Esophagus squamous epithelium (tissue), 5 donors: ENCODE measurements around the gene COTL1. TPM values are rescaled to one million over a fixed set of nuclear protein-coding genes. Genes with fewer than 3 reads are reported as not detected.

ENCODE experiments used
- DNase-seq: peaks from one replicate; lab custom pipeline; 2025; lab: John Stamatoyannopoulos, UW
- H3K27ac ChIP-seq, 4 donors: fragments of 200-600 bp; sonication (generic); one replicate each; pipeline ENCODE4 v1.5.1; 2016 to 2019; ENCODE audit warnings: mild to moderate bottlenecking in 1 of 4
- H3K27me3 ChIP-seq, 4 donors: fragments of 200-600 bp; sonication (generic); 1 replicate in 3 of 4; 2 replicates in 1 of 4; pipeline versions ENCODE4 v1.5.1 to v1.6.0; 2017 to 2021; ENCODE audit warnings: antibody characterized with exemption in 1 of 4
- H3K36me3 ChIP-seq, 3 donors: fragments of 200-600 bp; sonication (generic); one replicate each; pipeline ENCODE4 v1.5.1; 2016 to 2019
- H3K4me1 ChIP-seq, 3 donors: fragments of 200-600 bp; sonication (generic); one replicate each; pipeline ENCODE4 v1.5.1; 2017 to 2019
- H3K4me3 ChIP-seq, 4 donors: fragments of 200-600 bp; sonication (generic); 1 replicate in 3 of 4; 2 replicates in 1 of 4; pipeline ENCODE4 v1.5.1; 2016 to 2019; ENCODE audit warnings: mild to moderate bottlenecking in 2 of 4, moderate library complexity in 1 of 4
- H3K9me3 ChIP-seq, 3 donors: fragments of 200-600 bp; sonication (generic); one replicate each; pipeline ENCODE4 v1.5.1; 2016 to 2019
- POLR2A ChIP-seq, 4 donors: fragments of 450-650 bp; IDR thresholded peaks; one replicate each; pipeline ENCODE4 v1.6.1; 2017; ENCODE audit warnings: antibody characterized with exemption in 4 of 4, mild to moderate bottlenecking in 4 of 4, moderate library complexity in 3 of 4
- WGBS, 2 donors: methylation state at CpG; one replicate each; pipeline ENCODE4 v1.1.5; 2018; 5-methylcytosine and 5-hydroxymethylcytosine counted together
- intact Hi-C: fragments of 100-400 bp; cut with DNase I; formaldehyde crosslinking; loops from one replicate; pipeline ENCODE4 v1.15.0; 2022
- total RNA-seq, 4 donors: library from RNA; depleted of rRNA; stranded (reverse); fragments of >200 nt; gene quantifications; one replicate each; pipeline ENCODE4 v1.1.0, GENCODE V29; 2016
- TF ChIP-seq, protein P1 (sequence below), 6 experiments: fragments of 450-650 bp in 4 of 6; fragments of 200-600 bp in 2 of 6; sonication (generic) in 2 of 6; IDR thresholded peaks; one replicate each; pipeline ENCODE4 v1.5.1; 2016 to 2019; ENCODE audit warnings: antibody characterized with exemption in 6 of 6, mild to moderate bottlenecking in 4 of 6, moderate library complexity in 4 of 6
- donor health status: DM: yes; HTN: yes; CAD: no.

The COTL1 gene
- total RNA-seq, 4 donors from 2014 or later, result 7.9 to 34.2 (median 23.4) TPM

DNA sequence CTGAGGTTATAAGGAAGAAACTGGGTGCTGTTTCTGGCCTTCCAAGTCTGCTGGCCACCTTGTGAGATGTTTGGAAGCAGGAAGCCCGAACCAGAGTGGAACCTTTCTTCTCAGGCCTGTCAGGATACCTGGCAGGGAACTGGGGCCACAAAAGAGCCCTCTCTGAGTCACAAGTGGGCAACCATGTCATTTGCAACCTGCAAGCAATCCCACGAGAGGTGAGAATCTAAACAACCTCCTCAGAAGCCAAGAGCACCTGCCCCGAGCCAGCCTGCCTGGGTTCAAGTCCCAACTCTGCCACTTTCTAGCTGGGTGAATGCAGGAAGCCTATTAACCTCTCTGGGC is 3.3 kb downstream of the COTL1 start:
- Histone ChIP-seq H3K4me3 (peak overlapping the region in 1 of 4 donors; percentile 87), H3K27me3 (peaks cover 0 to 11% (median 0%) of the 10 kb centered on the region in 4 donors), H3K36me3 (no peaks in the 10 kb centered on the region), H3K27ac (no peak overlapping the region), H3K9me3 (no peaks in the 10 kb centered on the region), H3K4me1 (peaks cover 24 to 71% (median 32%) of the 10 kb centered on the region in 3 donors)
- no peak for TF ChIP-seq POLR2A (IDR thresholded peaks at IDR 0.05)
- TF ChIP-seq, protein P1, sequence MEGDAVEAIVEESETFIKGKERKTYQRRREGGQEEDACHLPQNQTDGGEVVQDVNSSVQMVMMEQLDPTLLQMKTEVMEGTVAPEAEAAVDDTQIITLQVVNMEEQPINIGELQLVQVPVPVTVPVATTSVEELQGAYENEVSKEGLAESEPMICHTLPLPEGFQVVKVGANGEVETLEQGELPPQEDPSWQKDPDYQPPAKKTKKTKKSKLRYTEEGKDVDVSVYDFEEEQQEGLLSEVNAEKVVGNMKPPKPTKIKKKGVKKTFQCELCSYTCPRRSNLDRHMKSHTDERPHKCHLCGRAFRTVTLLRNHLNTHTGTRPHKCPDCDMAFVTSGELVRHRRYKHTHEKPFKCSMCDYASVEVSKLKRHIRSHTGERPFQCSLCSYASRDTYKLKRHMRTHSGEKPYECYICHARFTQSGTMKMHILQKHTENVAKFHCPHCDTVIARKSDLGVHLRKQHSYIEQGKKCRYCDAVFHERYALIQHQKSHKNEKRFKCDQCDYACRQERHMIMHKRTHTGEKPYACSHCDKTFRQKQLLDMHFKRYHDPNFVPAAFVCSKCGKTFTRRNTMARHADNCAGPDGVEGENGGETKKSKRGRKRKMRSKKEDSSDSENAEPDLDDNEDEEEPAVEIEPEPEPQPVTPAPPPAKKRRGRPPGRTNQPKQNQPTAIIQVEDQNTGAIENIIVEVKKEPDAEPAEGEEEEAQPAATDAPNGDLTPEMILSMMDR (IDR thresholded peaks at IDR 0.05), result no peak
- 75 to 100% methylated on average over 2 to 3 of the region's 3 CpGs for WGBS, 2 donors
- DNase-seq, result no peak
- intact Hi-C loops, result no loop called here

DNA sequence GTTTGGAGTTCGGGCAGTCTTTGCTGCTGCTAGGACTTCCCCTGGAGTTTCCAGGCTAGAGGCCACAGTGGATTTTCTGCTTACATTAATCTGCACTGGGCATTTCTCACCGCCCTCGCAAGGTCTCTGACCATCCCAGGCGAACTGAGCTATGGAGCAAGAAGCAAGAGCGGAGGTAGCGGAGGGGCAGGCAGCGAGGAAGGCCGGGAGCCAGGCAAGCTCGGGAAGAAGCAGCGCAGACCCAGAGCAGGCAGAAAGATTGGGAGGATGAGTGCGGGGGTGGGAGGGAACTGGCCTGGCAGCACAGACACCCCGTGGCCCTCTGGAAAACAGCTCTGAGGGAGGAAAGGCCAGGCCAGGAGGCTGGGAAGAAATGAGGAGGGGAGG is 3.8 kb downstream of the COTL1 start:
- intact Hi-C loops, result no loop called here
- Histone ChIP-seq H3K9me3 (no peaks in the 10 kb centered on the region), H3K36me3 (no peaks in the 10 kb centered on the region), H3K27ac (peak overlapping the region in 1 of 4 donors; percentile 21), H3K4me1 (peaks cover 24 to 70% (median 32%) of the 10 kb centered on the region in 3 donors), H3K4me3 (no peak overlapping the region), H3K27me3 (peaks cover 0 to 11% (median 0%) of the 10 kb centered on the region in 4 donors)
- 82 to 86% methylated on average over 6 to 10 of the region's 12 CpGs for WGBS, 2 donors
- no peak for DNase-seq
- TF ChIP-seq POLR2A (IDR thresholded peaks at IDR 0.05), result no peak
- TF ChIP-seq, protein P1 (IDR thresholded peaks at IDR 0.05), result no peak

DNA sequence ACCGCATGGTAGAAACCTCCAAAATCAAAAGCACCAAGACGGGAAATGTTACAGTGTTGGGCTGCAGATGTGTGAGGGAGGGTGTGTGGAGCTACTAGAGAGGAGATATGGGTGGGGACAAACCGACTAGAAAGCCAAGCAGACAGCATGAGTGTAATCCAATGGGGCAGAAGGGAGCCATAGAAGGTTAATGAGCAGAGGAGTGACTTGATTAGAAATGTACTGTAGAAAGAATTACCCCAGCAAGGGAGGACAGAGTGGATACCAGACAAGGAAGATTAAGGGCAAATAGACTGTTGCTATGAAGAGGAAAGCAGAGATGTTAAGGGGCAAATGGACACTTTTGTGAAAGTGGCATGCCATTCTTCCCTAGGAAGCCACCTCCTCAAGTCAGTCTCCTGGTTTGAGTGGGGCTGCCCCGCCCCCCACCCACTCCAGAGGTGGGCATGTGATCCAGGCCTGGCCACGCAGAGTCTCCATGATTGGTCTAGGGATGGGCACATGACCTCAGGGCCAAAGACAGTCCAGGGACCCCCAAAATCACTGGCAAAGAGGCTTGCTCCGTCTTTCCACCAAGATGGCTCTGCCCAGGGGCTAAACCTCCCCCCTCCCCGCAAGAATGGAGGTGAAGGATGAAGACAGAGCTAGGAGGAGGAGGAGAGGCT is 4.3 kb downstream of the COTL1 start:
- peaks cover 20 to 66% (median 27%) of the 10 kb centered on the region in 3 donors for H3K4me1 ChIP-seq
- TF ChIP-seq POLR2A (IDR thresholded peaks at IDR 0.05), result no peak
- TF ChIP-seq, protein P1 (IDR thresholded peaks at IDR 0.05), result no peak
- H3K9me3 ChIP-seq, result no peaks in the 10 kb centered on the region
- no peak for DNase-seq
- H3K27me3 ChIP-seq, result peaks cover 0 to 11% (median 0%) of the 10 kb centered on the region in 4 donors
- H3K4me3 ChIP-seq, result no peak overlapping the region
- intact Hi-C loops, result no loop called here
- H3K36me3 ChIP-seq, result no peaks in the 10 kb centered on the region
- H3K27ac ChIP-seq, result peak overlapping the region in 1 of 4 donors; percentile 21
- 85 to 87% methylated on average over 6 to 7 of the region's 7 CpGs for WGBS, 2 donors

DNA sequence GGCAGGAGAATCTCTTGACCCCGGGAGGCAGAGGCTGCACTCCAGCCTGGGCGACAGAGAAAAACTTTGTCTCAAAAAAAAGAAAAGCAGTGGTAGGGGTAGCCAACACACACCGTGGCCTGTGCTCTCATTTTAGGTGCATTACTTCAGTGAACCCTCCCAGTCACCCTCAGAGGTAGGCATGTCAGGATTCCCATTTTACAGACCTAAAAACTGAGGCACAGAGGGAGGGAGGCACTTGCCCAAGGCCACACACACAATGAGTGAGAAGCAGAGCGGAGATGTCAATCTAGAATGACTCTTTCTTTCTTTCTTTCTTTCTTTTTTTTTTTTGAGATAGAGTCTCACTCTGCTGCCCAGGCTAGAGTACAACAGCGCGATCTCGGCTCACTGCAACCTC is 5.2 kb downstream of the COTL1 start:
- Histone ChIP-seq H3K4me1 (peaks cover 18 to 69% (median 22%) of the 10 kb centered on the region in 3 donors), H3K27ac (no peak overlapping the region), H3K36me3 (no peaks in the 10 kb centered on the region), H3K27me3 (peaks cover 0 to 11% (median 0%) of the 10 kb centered on the region in 4 donors), H3K9me3 (no peaks in the 10 kb centered on the region), H3K4me3 (no peak overlapping the region)
- intact Hi-C loops, result no loop called here
- TF ChIP-seq, protein P1 (IDR thresholded peaks at IDR 0.05), result no peak
- TF ChIP-seq POLR2A (IDR thresholded peaks at IDR 0.05), result no peak
- WGBS, 2 donors, result 92 to 100% methylated on average over 5 of the region's 7 CpGs
- DNase-seq, result no peak

DNA sequence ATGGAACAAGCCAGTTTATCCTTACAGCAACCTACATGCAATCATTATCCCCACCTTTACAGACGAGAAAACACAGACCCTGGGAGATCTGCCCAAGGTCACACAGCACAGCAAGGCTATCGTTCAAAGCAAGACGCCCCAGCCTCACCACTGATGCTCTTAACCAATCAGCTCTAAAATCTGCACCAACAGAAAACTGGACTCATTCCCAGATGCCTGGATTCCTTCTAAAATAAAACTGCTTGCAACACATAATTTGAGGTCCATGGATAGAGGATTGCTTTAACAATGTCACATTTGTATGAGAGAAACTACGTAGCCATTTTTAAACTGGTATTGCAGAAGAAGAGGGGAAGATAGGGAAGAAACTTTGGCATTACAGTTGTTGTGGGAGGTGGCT is 6.8 kb downstream of the COTL1 start:
- H3K4me3 ChIP-seq, result no peak overlapping the region
- TF ChIP-seq, protein P1 (IDR thresholded peaks at IDR 0.05), result no peak
- TF ChIP-seq POLR2A (IDR thresholded peaks at IDR 0.05), result no peak
- intact Hi-C loops, result no loop called here
- no peaks in the 10 kb centered on the region for H3K9me3 ChIP-seq
- 56 to 74% methylated on average over 3 to 4 of the region's 4 CpGs for WGBS, 2 donors
- no peaks in the 10 kb centered on the region for H3K36me3 ChIP-seq
- no peak overlapping the region for H3K27ac ChIP-seq
- H3K27me3 ChIP-seq, result no peaks in the 10 kb centered on the region
- no peak for DNase-seq
- peaks cover 9 to 69% (median 11%) of the 10 kb centered on the region in 3 donors for H3K4me1 ChIP-seq
